ENCODE measurements around the gene SLC23A2.

The SLC23A2 gene

DNA sequence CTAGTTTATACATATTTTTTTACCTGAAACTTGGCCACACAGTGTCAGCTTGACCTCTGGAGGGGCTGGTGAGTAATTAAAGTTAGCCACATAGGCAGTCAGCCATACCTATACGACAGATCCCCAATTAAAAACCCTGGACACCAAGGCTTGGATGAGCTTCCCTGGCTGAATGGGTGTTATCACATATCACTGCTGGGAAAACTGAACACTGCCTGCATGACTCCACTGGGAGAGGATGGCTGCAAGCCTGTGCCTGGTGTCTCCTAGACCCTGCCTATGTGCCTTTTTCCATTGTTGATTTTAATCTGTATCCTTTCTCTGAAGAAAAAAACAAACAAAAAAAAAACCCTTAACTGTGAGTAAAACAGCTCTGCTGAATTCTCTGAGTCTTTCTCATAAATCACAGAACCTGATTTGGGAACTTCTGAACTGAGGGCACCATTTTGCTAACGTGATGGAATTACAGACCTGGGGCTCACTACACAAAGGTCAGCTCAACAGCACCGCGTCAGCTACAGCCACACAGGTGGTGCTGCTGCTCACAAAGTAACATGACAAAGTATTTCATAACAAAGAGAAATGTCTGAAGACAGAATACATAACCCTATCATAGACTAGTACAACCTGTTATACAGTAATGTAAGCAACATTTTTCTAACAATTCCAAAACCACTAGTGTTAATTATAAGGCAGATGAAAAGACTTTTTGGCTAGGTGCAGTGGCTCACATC lies 97.0 kb downstream of the SLC23A2 start:
- Histone ChIP-seq H3K4me3 (ENCODE audit: low read length) (no peak overlapping the region), H3K4me2 (ENCODE audit: low read length) (no peak overlapping the region), H3K4me1 (ENCODE audit: low read length) (no peaks in the 10 kb centered on the region), H3K9me3 (ENCODE audit: insufficient read depth, low read length) (no peaks in the 10 kb centered on the region), H3K27ac (ENCODE audit: low read length) (no peak overlapping the region), H4K20me1 (ENCODE audit: insufficient read depth, low read length) (no peaks in the 10 kb centered on the region), H2AFZ (ENCODE audit: low read depth, low read length) (no peak overlapping the region), H3K79me2 (ENCODE audit: low read length) (no peaks in the 10 kb centered on the region), H3K27me3 (ENCODE audit: low read depth, low read length) (no peaks in the 10 kb centered on the region), H3K9ac (ENCODE audit: low read length) (no peak overlapping the region), H3K36me3 (replicated peaks; ENCODE audit: low read depth, low read length) (peaks cover 19% of the 10 kb centered on the region)
- TF ChIP-seq, protein P1, sequence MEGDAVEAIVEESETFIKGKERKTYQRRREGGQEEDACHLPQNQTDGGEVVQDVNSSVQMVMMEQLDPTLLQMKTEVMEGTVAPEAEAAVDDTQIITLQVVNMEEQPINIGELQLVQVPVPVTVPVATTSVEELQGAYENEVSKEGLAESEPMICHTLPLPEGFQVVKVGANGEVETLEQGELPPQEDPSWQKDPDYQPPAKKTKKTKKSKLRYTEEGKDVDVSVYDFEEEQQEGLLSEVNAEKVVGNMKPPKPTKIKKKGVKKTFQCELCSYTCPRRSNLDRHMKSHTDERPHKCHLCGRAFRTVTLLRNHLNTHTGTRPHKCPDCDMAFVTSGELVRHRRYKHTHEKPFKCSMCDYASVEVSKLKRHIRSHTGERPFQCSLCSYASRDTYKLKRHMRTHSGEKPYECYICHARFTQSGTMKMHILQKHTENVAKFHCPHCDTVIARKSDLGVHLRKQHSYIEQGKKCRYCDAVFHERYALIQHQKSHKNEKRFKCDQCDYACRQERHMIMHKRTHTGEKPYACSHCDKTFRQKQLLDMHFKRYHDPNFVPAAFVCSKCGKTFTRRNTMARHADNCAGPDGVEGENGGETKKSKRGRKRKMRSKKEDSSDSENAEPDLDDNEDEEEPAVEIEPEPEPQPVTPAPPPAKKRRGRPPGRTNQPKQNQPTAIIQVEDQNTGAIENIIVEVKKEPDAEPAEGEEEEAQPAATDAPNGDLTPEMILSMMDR (IDR thresholded peaks at IDR 0.05; ENCODE audit: low read depth, low read length): no peak
- no peak for TF ChIP-seq EZH2phosphoT487 (IDR thresholded peaks at IDR 0.05; ENCODE audit: low read depth)

DNA sequence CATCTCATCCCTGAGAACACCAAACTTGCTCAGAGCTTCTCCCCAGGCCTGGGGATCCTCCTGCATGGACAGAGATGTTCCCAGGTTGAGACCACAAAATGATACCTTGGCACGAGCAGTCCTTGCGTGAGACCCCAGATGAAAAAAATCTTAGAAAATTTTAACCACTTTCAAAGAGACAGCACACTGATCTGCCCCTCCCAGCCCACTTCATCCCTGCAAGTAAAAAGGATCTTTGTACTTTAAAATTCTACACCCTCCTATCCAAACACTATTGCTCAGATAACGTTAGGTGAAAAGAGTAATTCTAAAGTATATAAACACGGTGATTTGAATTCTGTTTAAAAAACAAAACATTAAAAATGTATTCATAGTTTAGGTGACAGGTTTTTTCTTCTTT lies 98.5 kb downstream of the SLC23A2 start:
- H3K36me3 ChIP-seq (replicated peaks; ENCODE audit: low read depth, low read length): peaks cover 13% of the 10 kb centered on the region
- H2AFZ ChIP-seq (ENCODE audit: low read depth, low read length): no peak overlapping the region
- no peaks in the 10 kb centered on the region for H4K20me1 ChIP-seq (ENCODE audit: insufficient read depth, low read length)
- no peaks in the 10 kb centered on the region for H3K4me1 ChIP-seq (ENCODE audit: low read length)
- TF ChIP-seq EZH2phosphoT487 (IDR thresholded peaks at IDR 0.05; ENCODE audit: low read depth): no peak
- TF ChIP-seq, protein P1 (IDR thresholded peaks at IDR 0.05; ENCODE audit: low read depth, low read length): no peak
- no peak overlapping the region for H3K4me3 ChIP-seq (ENCODE audit: low read length)
- H3K4me2 ChIP-seq (ENCODE audit: low read length): no peak overlapping the region
- no peak overlapping the region for H3K27ac ChIP-seq (ENCODE audit: low read length)
- H3K9me3 ChIP-seq (ENCODE audit: insufficient read depth, low read length): no peaks in the 10 kb centered on the region
- H3K9ac ChIP-seq (ENCODE audit: low read length): no peak overlapping the region
- no peaks in the 10 kb centered on the region for H3K79me2 ChIP-seq (ENCODE audit: low read length)
- no peaks in the 10 kb centered on the region for H3K27me3 ChIP-seq (ENCODE audit: low read depth, low read length)

DNA sequence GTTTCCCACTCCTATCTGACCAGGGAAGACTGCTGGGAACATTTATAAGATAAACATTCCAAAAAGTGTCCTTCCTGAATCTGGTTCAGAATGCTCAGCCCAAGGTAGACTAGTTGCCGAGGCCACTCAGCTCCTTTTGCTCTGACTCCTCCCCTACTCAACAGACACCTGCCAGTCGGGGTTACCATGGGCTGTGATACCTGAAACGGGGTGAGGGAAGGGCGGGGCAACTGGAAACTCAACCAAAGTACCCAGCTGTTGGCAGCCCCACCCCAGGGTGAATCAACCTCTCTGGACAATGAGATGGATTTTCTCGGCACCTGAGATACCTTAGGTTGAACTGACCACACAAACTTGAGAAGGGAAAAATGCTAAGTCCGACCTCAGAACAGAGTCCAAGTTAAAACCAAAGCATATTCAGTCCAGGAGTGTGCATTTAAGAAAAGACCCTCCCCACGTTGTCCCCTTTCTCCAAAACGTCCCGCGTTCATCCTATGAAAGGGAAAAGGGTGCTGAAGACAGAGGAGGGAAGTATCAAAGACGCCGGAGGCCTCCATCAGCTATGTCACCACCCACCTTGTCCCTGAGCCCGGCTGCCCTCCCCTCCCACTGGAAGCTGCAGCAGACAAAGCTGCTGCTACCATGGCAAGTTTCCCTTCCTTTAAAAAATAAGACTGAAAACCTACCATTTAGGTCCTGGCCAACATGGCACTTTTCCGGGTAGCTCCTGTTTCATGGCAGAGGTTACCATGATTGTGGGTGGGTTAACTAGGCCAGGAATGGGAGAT lies 100.1 kb downstream of the SLC23A2 start:
- no peak overlapping the region for H2AFZ ChIP-seq (ENCODE audit: low read depth, low read length)
- no peaks in the 10 kb centered on the region for H3K9me3 ChIP-seq (ENCODE audit: insufficient read depth, low read length)
- no peak overlapping the region for H3K9ac ChIP-seq (ENCODE audit: low read length)
- peaks cover 13% of the 10 kb centered on the region for H3K4me1 ChIP-seq (ENCODE audit: low read length)
- peaks cover 13% of the 10 kb centered on the region for H3K36me3 ChIP-seq (replicated peaks; ENCODE audit: low read depth, low read length)
- H3K4me3 ChIP-seq (ENCODE audit: low read length): no peak overlapping the region
- H3K27me3 ChIP-seq (ENCODE audit: low read depth, low read length): no peaks in the 10 kb centered on the region
- no peak overlapping the region for H3K4me2 ChIP-seq (ENCODE audit: low read length)
- TF ChIP-seq EZH2phosphoT487 (IDR thresholded peaks at IDR 0.05; ENCODE audit: low read depth): no peak
- TF ChIP-seq, protein P1 (IDR thresholded peaks at IDR 0.05; ENCODE audit: low read depth, low read length): no peak
- H3K79me2 ChIP-seq (ENCODE audit: low read length): no peaks in the 10 kb centered on the region
- H3K27ac ChIP-seq (ENCODE audit: low read length): no peak overlapping the region
- H4K20me1 ChIP-seq (ENCODE audit: insufficient read depth, low read length): no peaks in the 10 kb centered on the region
